Suprapubic skin (tissue), 4 donors: Measurements from ENCODE around the gene TRIO. TPM values are rescaled to one million over a fixed set of nuclear protein-coding genes. Genes with fewer than 3 reads are reported as not detected.

ENCODE experiments used
- DNase-seq, 2 donors: peaks; one replicate each; pipeline ENCODE4 v3.0.0-alpha.2; 2019; ENCODE audit warnings: low spot score in 2 of 2
- H3K27ac ChIP-seq: fragments of 200-600 bp; sonication (generic); one replicate; pipeline ENCODE4 v1.5.1; 2019
- H3K27me3 ChIP-seq: fragments of 200-600 bp; sonication (generic); one replicate; pipeline ENCODE4 v1.5.1; 2019
- H3K36me3 ChIP-seq: fragments of 200-600 bp; sonication (generic); one replicate; pipeline ENCODE4 v1.5.1; 2019
- H3K4me1 ChIP-seq: fragments of 200-600 bp; sonication (generic); one replicate; pipeline ENCODE4 v1.5.1; 2019
- H3K4me3 ChIP-seq: fragments of 200-600 bp; sonication (generic); one replicate; pipeline ENCODE4 v1.5.1; 2019; ENCODE audit warnings: mild to moderate bottlenecking
- H3K9me3 ChIP-seq: fragments of 200-600 bp; sonication (generic); one replicate; pipeline ENCODE4 v1.5.1; 2019
- CTCF ChIP-seq, 2 donors: fragments of 200-600 bp in 1 of 2; fragments of 450-650 bp in 1 of 2; sonication (generic) in 1 of 2; IDR thresholded peaks; one replicate each; pipeline ENCODE4 v1.5.1; 2016 to 2019; ENCODE audit warnings: antibody characterized with exemption in 2 of 2, mild to moderate bottlenecking in 1 of 2, moderate library complexity in 1 of 2
- EP300 ChIP-seq: sonication (generic); formaldehyde crosslinking; IDR thresholded peaks from one replicate; pipeline ENCODE4 v1.6.1; 2017; ENCODE audit warnings: antibody characterized with exemption
- POLR2A ChIP-seq, 2 donors: fragments of 450-650 bp; IDR thresholded peaks; one replicate each; pipeline ENCODE4 v1.6.1; 2017; ENCODE audit warnings: antibody characterized with exemption in 2 of 2, mild to moderate bottlenecking in 2 of 2, moderate library complexity in 2 of 2
- POLR2AphosphoS5 ChIP-seq, 3 donors: sonication (generic); formaldehyde crosslinking; IDR thresholded peaks; one replicate each; pipeline ENCODE4 v1.6.1; 2017; ENCODE audit warnings: antibody characterized with exemption in 3 of 3
- WGBS: methylation state at CpG from one replicate; pipeline ENCODE4 v1.1.5; 2018; 5-methylcytosine and 5-hydroxymethylcytosine counted together
- total RNA-seq, 4 donors: library from RNA; depleted of rRNA; stranded (reverse); fragments of >200 nt; gene quantifications; one replicate each; pipeline ENCODE4 v1.1.0, GENCODE V29; 2016

Gene TRIO
- total RNA-seq, 4 donors from 2014 or later = 62.7 to 159 (median 70.4) TPM

- H3K4me1 ChIP-seq = peaks cover 6% of the 10 kb centered on the region
- WGBS = 53% methylated on average over 18 of the region's 18 CpGs
- TF ChIP-seq POLR2AphosphoS5 (IDR thresholded peaks at IDR 0.05) (no peak), POLR2A (IDR thresholded peaks at IDR 0.05) (no peak), CTCF (IDR thresholded peaks at IDR 0.05) (no peak), EP300 (no peak)
- peaks cover 81% of the 10 kb centered on the region for H3K36me3 ChIP-seq
- H3K27ac ChIP-seq = peak overlapping the region; percentile 55
- no peaks in the 10 kb centered on the region for H3K27me3 ChIP-seq
- no peaks in the 10 kb centered on the region for H3K9me3 ChIP-seq
- H3K4me3 ChIP-seq = no peak overlapping the region
- DNase-seq = no peak
Observed at GRCh38 chr5:14410394-14411201, 267.5 kb downstream of the TRIO start.

GRCh38 chr5:14411216-14411615 is 268.1 kb downstream of the TRIO start:
- TF ChIP-seq CTCF (IDR thresholded peaks at IDR 0.05) (no peak), POLR2A (IDR thresholded peaks at IDR 0.05) (no peak), POLR2AphosphoS5 (IDR thresholded peaks at IDR 0.05) (no peak), EP300 (no peak)
- H3K36me3 ChIP-seq = peaks cover 79% of the 10 kb centered on the region
- WGBS = 91% methylated on average over 6 of the region's 6 CpGs
- DNase-seq = no peak
- no peaks in the 10 kb centered on the region for H3K9me3 ChIP-seq
- H3K4me3 ChIP-seq = no peak overlapping the region
- no peak overlapping the region for H3K27ac ChIP-seq
- H3K4me1 ChIP-seq = peaks cover 6% of the 10 kb centered on the region
- H3K27me3 ChIP-seq = no peaks in the 10 kb centered on the region

GRCh38 chr5:14413331-14413750 is 270.2 kb downstream of the TRIO start:
- no peak for TF ChIP-seq POLR2AphosphoS5 (IDR thresholded peaks at IDR 0.05)
- no peak for TF ChIP-seq CTCF (IDR thresholded peaks at IDR 0.05)
- no peak for TF ChIP-seq POLR2A (IDR thresholded peaks at IDR 0.05)
- TF ChIP-seq EP300 = no peak
- Histone ChIP-seq H3K4me1 (peaks cover 3% of the 10 kb centered on the region), H3K4me3 (no peak overlapping the region), H3K9me3 (no peaks in the 10 kb centered on the region), H3K27me3 (no peaks in the 10 kb centered on the region), H3K27ac (no peak overlapping the region), H3K36me3 (peaks cover 74% of the 10 kb centered on the region)
- DNase-seq = no peak
- WGBS = 88% methylated on average over 7 of the region's 7 CpGs

- Histone ChIP-seq H3K4me3 (no peak overlapping the region), H3K4me1 (peaks cover 3% of the 10 kb centered on the region), H3K27ac (no peak overlapping the region), H3K36me3 (peaks cover 73% of the 10 kb centered on the region), H3K27me3 (no peaks in the 10 kb centered on the region), H3K9me3 (no peaks in the 10 kb centered on the region)
- DNase-seq = no peak
- WGBS = 91% methylated on average over 11 of the region's 11 CpGs
- no peak for TF ChIP-seq POLR2A (IDR thresholded peaks at IDR 0.05)
- no peak for TF ChIP-seq EP300
- no peak for TF ChIP-seq CTCF (IDR thresholded peaks at IDR 0.05)
- TF ChIP-seq POLR2AphosphoS5 (IDR thresholded peaks at IDR 0.05) = no peak
Observed at GRCh38 chr5:14414007-14414406, 270.9 kb downstream of the TRIO start.

GRCh38 chr5:14414656-14415023 is 271.5 kb downstream of the TRIO start:
- Histone ChIP-seq H3K4me1 (peaks cover 3% of the 10 kb centered on the region), H3K27ac (no peak overlapping the region), H3K36me3 (peaks cover 73% of the 10 kb centered on the region), H3K9me3 (no peaks in the 10 kb centered on the region), H3K4me3 (no peak overlapping the region), H3K27me3 (no peaks in the 10 kb centered on the region)
- TF ChIP-seq POLR2A (IDR thresholded peaks at IDR 0.05) = no peak
- TF ChIP-seq CTCF (IDR thresholded peaks at IDR 0.05) = no peak
- no peak for TF ChIP-seq POLR2AphosphoS5 (IDR thresholded peaks at IDR 0.05)
- TF ChIP-seq EP300 = no peak
- WGBS = 95% methylated on average over 7 of the region's 7 CpGs
- no peak for DNase-seq
